Transverse colon (tissue), 4 donors: ENCODE results near the gene SRGAP1. TPM values are rescaled to one million over a fixed set of nuclear protein-coding genes. Genes with fewer than 3 reads are reported as not detected.

Source experiments
- DNase-seq: peaks from one replicate; pipeline ENCODE4 v3.0.0-alpha.2; 2019
- H3K27ac ChIP-seq, 4 donors: fragments of 200-600 bp; sonication (generic); 2 replicates each; pipeline ENCODE4 v1.5.1; 2016 to 2018; ENCODE audit warnings: inconsistent platforms in 4 of 4
- H3K27me3 ChIP-seq: fragments of 200-600 bp; sonication (generic); 2 replicates; pipeline ENCODE4 v1.5.1; 2017; ENCODE audit warnings: inconsistent platforms
- H3K36me3 ChIP-seq, 4 donors: fragments of 200-600 bp; sonication (generic); 2 replicates each; pipeline ENCODE4 v1.5.1; 2017 to 2019; ENCODE audit warnings: inconsistent platforms in 4 of 4
- H3K4me1 ChIP-seq, 4 donors: fragments of 200-600 bp; sonication (generic); 2 replicates each; pipeline ENCODE4 v1.5.1; 2017 to 2020; ENCODE audit warnings: inconsistent platforms in 4 of 4
- H3K4me3 ChIP-seq, 4 donors: fragments of 200-600 bp; sonication (generic); 1 replicate in 1 of 4; 2 replicates in 3 of 4; pipeline versions ENCODE4 v1.5.1 to v1.6.1; 2017 to 2019; ENCODE audit warnings: inconsistent platforms in 4 of 4
- H3K9me3 ChIP-seq, 2 donors: fragments of 200-600 bp; sonication (generic); 2 replicates each; pipeline ENCODE4 v1.5.1; 2017 to 2019; ENCODE audit warnings: inconsistent platforms in 2 of 2
- EP300 ChIP-seq: sonication (generic); formaldehyde crosslinking; IDR thresholded peaks from one replicate; pipeline ENCODE4 v1.6.1; 2017; ENCODE audit warnings: antibody characterized with exemption, low read depth
- POLR2A ChIP-seq: fragments of 450-650 bp; IDR thresholded peaks from one replicate; pipeline ENCODE4 v1.6.1; 2016; ENCODE audit warnings: antibody characterized with exemption, mild to moderate bottlenecking, moderate library complexity
- POLR2AphosphoS5 ChIP-seq, 3 donors: sonication (generic); formaldehyde crosslinking; IDR thresholded peaks; one replicate each; pipeline ENCODE4 v1.6.1; 2016; ENCODE audit warnings: antibody characterized with exemption in 3 of 3
- WGBS, 2 donors: methylation state at CpG; one replicate each; pipeline ENCODE4 v1.1.5; 2018; ENCODE audit warnings: low coverage in 1 of 2; 5-methylcytosine and 5-hydroxymethylcytosine counted together
- in situ Hi-C, 4 donors: fragments of 200-750 bp; cut with MboI; loops; one replicate each; pipeline versions ENCODE4 v1.15.0 to v1.15.1; 2017; ENCODE audit warnings: low sequenced_read_pairs in 3 of 4, low pct_ligation_motif_present in 1 of 4, low pct_unique_long_range_greater_than_20kb in 1 of 4
- intact Hi-C: fragments of 100-400 bp; cut with DNase I; formaldehyde crosslinking; loops from one replicate; pipeline ENCODE4 v1.15.1; 2023; ENCODE audit warnings: low total_unique reads
- total RNA-seq, 4 donors: library from RNA; depleted of rRNA; stranded (reverse); fragments of >200 nt; gene quantifications; one replicate each; pipeline ENCODE4 v1.1.0, GENCODE V29; 2016
- TF ChIP-seq, protein P1 (sequence below), 5 experiments: fragments of 200-600 bp in 3 of 5; fragments of 450-650 bp in 2 of 5; sonication (generic) in 3 of 5; IDR thresholded peaks; 1 replicate in 2 of 5; 2 replicates in 3 of 5; pipeline ENCODE4 v1.5.1; 2016 to 2017; ENCODE audit warnings: antibody characterized with exemption in 5 of 5, inconsistent platforms in 3 of 5, mild to moderate bottlenecking in 2 of 5, moderate library complexity in 1 of 5

The SRGAP1 gene
- total RNA-seq, 4 donors from 2014 or later: 16.0 to 720 (median 51.4) TPM

DNA sequence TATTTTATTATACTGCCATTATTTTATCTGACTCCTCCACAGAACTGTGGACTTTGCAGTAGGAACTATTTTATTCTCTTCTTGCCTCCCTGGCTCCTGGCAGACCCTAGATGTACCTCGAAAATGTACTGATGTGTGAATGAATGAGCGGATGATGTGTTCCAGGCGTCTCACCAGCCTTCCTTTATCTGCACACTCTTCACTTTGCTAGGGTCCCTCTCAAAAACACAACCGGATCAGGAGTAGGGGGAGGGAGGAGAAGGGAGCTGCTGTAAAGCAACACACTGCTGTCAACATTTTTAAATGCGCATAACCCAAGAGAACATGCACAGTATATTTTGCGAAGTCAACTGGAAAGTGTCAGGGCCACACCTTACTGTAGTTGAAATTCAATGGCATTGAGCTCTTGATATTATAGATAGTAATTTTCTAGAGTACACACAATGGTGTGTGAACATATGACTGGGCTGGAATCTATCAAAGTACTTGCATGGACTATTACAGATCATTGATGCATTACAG lies 36.3 kb downstream of the SRGAP1 start:
- 83 to 93% methylated on average over 6 of the region's 6 CpGs for WGBS, 2 donors
- Histone ChIP-seq H3K27me3 (no peaks in the 10 kb centered on the region), H3K27ac (no peak overlapping the region), H3K9me3 (no peaks in the 10 kb centered on the region), H3K4me1 (peaks cover 0 to 5% (median 0%) of the 10 kb centered on the region in 4 donors), H3K4me3 (no peak overlapping the region), H3K36me3 (no peaks in the 10 kb centered on the region)
- in situ Hi-C loops (no loop called here), intact Hi-C loops (no loop called here)
- no peak for TF ChIP-seq POLR2A
- no peak for TF ChIP-seq POLR2AphosphoS5 (IDR thresholded peaks at IDR 0.05)
- TF ChIP-seq EP300: no peak
- TF ChIP-seq, protein P1, sequence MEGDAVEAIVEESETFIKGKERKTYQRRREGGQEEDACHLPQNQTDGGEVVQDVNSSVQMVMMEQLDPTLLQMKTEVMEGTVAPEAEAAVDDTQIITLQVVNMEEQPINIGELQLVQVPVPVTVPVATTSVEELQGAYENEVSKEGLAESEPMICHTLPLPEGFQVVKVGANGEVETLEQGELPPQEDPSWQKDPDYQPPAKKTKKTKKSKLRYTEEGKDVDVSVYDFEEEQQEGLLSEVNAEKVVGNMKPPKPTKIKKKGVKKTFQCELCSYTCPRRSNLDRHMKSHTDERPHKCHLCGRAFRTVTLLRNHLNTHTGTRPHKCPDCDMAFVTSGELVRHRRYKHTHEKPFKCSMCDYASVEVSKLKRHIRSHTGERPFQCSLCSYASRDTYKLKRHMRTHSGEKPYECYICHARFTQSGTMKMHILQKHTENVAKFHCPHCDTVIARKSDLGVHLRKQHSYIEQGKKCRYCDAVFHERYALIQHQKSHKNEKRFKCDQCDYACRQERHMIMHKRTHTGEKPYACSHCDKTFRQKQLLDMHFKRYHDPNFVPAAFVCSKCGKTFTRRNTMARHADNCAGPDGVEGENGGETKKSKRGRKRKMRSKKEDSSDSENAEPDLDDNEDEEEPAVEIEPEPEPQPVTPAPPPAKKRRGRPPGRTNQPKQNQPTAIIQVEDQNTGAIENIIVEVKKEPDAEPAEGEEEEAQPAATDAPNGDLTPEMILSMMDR (IDR thresholded peaks at IDR 0.05): no peak
- no peak for DNase-seq

- no peak overlapping the region for H3K27ac ChIP-seq
- H3K27me3 ChIP-seq: no peaks in the 10 kb centered on the region
- 75 to 79% methylated on average over 2 of the region's 2 CpGs for WGBS, 2 donors
- no peaks in the 10 kb centered on the region for H3K9me3 ChIP-seq
- H3K36me3 ChIP-seq: no peaks in the 10 kb centered on the region
- DNase-seq: no peak
- intact Hi-C loops: no loop called here
- in situ Hi-C loops: no loop called here
- H3K4me3 ChIP-seq: no peak overlapping the region
- no peaks in the 10 kb centered on the region for H3K4me1 ChIP-seq
- TF ChIP-seq, protein P1 (IDR thresholded peaks at IDR 0.05): no peak
- no peak for TF ChIP-seq POLR2A
- TF ChIP-seq EP300: no peak
- TF ChIP-seq POLR2AphosphoS5 (IDR thresholded peaks at IDR 0.05): no peak
Observed at GRCh38 chr12:63882844-63883243, 38.3 kb downstream of the SRGAP1 start.

- intact Hi-C loops: no loop called here
- H3K36me3 ChIP-seq: no peaks in the 10 kb centered on the region
- H3K27ac ChIP-seq: no peak overlapping the region
- in situ Hi-C loops: no loop called here
- WGBS, 2 donors: 87 to 93% methylated on average over 2 of the region's 2 CpGs
- H3K9me3 ChIP-seq: no peaks in the 10 kb centered on the region
- DNase-seq: no peak
- no peaks in the 10 kb centered on the region for H3K27me3 ChIP-seq
- H3K4me1 ChIP-seq: no peaks in the 10 kb centered on the region
- H3K4me3 ChIP-seq: no peak overlapping the region
- TF ChIP-seq, protein P1 (IDR thresholded peaks at IDR 0.05): no peak
- TF ChIP-seq POLR2A (no peak), POLR2AphosphoS5 (IDR thresholded peaks at IDR 0.05) (no peak), EP300 (no peak)
Observed at GRCh38 chr12:63885401-63885800, 40.9 kb downstream of the SRGAP1 start.

DNA sequence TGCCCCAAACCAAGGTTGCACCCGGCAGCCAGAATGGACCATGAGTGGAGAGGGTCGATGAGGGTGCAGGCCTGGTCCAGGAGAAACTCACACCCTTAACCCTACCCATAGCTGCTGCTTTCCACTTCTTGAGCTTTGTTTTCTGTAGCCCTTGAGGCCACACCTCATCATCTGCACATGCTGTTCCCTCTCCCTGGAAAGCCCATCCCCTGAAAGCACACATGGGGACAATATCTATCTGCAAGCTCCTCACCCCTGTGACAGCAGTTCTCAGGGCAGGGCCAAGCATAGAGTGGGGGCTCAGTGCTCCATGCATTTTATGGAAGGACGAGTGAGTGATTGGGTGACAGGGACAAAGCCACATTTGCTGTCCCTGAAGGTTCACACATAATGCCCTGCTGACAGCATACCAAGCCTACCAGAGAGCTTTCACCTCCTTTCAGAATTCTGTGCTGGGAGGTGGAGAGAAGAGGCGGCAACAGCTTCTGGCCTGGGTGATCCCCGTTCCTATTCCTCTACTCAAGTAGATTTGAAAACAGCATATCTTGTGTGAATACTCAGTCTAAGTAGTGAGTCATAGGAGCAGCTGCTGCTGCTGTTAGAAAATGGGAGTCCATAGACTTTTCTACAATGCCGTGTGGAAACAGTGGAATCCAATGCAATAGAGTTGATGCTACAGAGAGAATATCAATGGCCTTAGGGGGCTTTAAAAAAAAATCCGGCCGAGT lies 44.6 kb downstream of the SRGAP1 start:
- Histone ChIP-seq H3K4me3 (no peak overlapping the region), H3K4me1 (no peaks in the 10 kb centered on the region), H3K9me3 (no peaks in the 10 kb centered on the region), H3K27me3 (no peaks in the 10 kb centered on the region), H3K27ac (no peak overlapping the region), H3K36me3 (no peaks in the 10 kb centered on the region)
- no peak for DNase-seq
- no peak for TF ChIP-seq POLR2A
- TF ChIP-seq POLR2AphosphoS5 (IDR thresholded peaks at IDR 0.05): no peak
- TF ChIP-seq, protein P1 (IDR thresholded peaks at IDR 0.05): no peak
- TF ChIP-seq EP300: no peak
- in situ Hi-C loops: no loop called here
- intact Hi-C loops: no loop called here
- 88% methylated on average over 8 of the region's 8 CpGs; no CpG with 5 or more reads in 1 of the 2 donors for WGBS, 2 donors
